Astrocyte (in vitro differentiated cells and primary cell): ENCODE results near the gene DMRTA2.
"Not testable (repeated sequence)": the region's sequence is repeated elsewhere in the genome, so short reads cannot be mapped to it uniquely, and the experiment has no call there.

Source experiments
- EZH2 ChIP-seq: IDR thresholded peaks from 2 replicates; pipeline ENCODE4 v1.6.1; 2012; ENCODE audit warnings: mild to moderate bottlenecking, low read length, inconsistent platforms; ENCODE audit not compliant: insufficient read depth
- TF ChIP-seq, protein P1 (sequence below): IDR thresholded peaks from 2 replicates; pipeline ENCODE4 v1.5.1; 2011; ENCODE audit warnings: low read depth, mild to moderate bottlenecking, inconsistent platforms, low read length, moderate library complexity; ENCODE audit not compliant: insufficient read depth

DNA sequence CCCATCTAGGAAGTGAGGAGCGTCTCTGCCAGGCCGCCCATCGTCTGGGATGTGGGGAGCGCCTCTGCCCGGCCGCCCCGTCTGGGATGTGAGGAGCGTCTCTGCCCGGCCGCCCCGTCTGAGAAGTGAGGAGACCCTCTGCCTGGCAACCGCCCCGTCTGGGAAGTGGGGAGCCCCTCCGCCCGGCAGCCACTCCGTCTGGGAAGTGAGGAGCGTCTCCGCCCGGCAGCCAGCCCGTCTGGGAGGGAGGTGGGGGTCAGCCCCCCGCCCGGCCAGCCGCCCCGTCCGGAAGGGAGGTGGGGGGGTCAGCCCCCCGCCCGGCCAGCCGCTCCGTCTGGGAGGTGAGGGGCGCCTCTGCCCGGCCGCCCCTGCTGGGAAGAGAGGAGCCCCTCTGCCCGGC lies 41.7 kb downstream of the DMRTA2 start:
- TF ChIP-seq, protein P1, sequence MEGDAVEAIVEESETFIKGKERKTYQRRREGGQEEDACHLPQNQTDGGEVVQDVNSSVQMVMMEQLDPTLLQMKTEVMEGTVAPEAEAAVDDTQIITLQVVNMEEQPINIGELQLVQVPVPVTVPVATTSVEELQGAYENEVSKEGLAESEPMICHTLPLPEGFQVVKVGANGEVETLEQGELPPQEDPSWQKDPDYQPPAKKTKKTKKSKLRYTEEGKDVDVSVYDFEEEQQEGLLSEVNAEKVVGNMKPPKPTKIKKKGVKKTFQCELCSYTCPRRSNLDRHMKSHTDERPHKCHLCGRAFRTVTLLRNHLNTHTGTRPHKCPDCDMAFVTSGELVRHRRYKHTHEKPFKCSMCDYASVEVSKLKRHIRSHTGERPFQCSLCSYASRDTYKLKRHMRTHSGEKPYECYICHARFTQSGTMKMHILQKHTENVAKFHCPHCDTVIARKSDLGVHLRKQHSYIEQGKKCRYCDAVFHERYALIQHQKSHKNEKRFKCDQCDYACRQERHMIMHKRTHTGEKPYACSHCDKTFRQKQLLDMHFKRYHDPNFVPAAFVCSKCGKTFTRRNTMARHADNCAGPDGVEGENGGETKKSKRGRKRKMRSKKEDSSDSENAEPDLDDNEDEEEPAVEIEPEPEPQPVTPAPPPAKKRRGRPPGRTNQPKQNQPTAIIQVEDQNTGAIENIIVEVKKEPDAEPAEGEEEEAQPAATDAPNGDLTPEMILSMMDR, result not testable (repeated sequence)
- TF ChIP-seq EZH2, result not testable (repeated sequence)
